Lung (tissue), 12 donors: Measurements from ENCODE around the gene PLAA. TPM values are rescaled to one million over a fixed set of nuclear protein-coding genes. Genes with fewer than 3 reads are reported as not detected.

Experiments
- ATAC-seq: fragments of 200-7000 bp; cut with Tn5 transposase; one replicate; pipeline ENCODE4 v1.9.1; 2020; ENCODE audit warnings: moderate number of reproducible peaks; ENCODE audit not compliant: insufficient read depth, low FRiP score
- DNase-seq, 3 donors: peaks; one replicate each; pipeline ENCODE4 v3.0.0-alpha.2; 2013 to 2017
- H3K27ac ChIP-seq, 2 donors: one replicate each; pipeline ENCODE4 v1.5.1; 2013; ENCODE audit warnings: mild to moderate bottlenecking in 2 of 2, moderate library complexity in 2 of 2, control low read depth in 1 of 2, inconsistent platforms in 1 of 2, low read depth in 1 of 2, low read length in 1 of 2
- H3K27me3 ChIP-seq, 3 donors: one replicate each; pipeline ENCODE4 v1.5.1; 2013; ENCODE audit warnings: low read length in 2 of 3; ENCODE audit not compliant: control insufficient read depth in 3 of 3, insufficient read depth in 3 of 3
- H3K36me3 ChIP-seq, 4 donors: one replicate each; pipeline ENCODE4 v1.5.1; 2013; ENCODE audit warnings: low read length in 4 of 4, mild to moderate bottlenecking in 1 of 4, moderate library complexity in 1 of 4; ENCODE audit not compliant: control insufficient read depth in 4 of 4, insufficient read depth in 4 of 4
- H3K4me1 ChIP-seq, 5 donors: one replicate each; pipeline ENCODE4 v1.5.1; 2013; ENCODE audit warnings: low read length in 5 of 5, mild to moderate bottlenecking in 2 of 5, moderate library complexity in 1 of 5; ENCODE audit not compliant: control insufficient read depth in 5 of 5, insufficient read depth in 5 of 5
- H3K4me3 ChIP-seq: one replicate; pipeline ENCODE4 v1.5.1; 2013; ENCODE audit warnings: mild to moderate bottlenecking, control low read depth, moderate library complexity
- H3K9ac ChIP-seq, 2 donors: one replicate each; pipeline ENCODE4 v1.5.1; 2013; ENCODE audit warnings: low read length in 2 of 2, control low read depth in 1 of 2; ENCODE audit not compliant: insufficient read depth in 1 of 2
- H3K9me3 ChIP-seq, 4 donors: one replicate each; pipeline ENCODE4 v1.5.1; 2013; ENCODE audit warnings: low read length in 3 of 4, mild to moderate bottlenecking in 1 of 4, moderate library complexity in 1 of 4; ENCODE audit not compliant: control insufficient read depth in 4 of 4, insufficient read depth in 3 of 4
- WGBS, 2 donors: extraction: QIAGEN DNeasy Blood & Tissue Kit; methylation state at CpG; one replicate each; pipeline ENCODE4 v1.1.7; 2013; 5-methylcytosine and 5-hydroxymethylcytosine counted together
- polyA plus RNA-seq, 2 donors: library from polyadenylated mRNA; stranded (reverse); fragments of 200-250 nt; gene quantifications; one replicate each; pipeline ENCODE4 v1.2.1, GENCODE V29; 2013
- total RNA-seq, 2 donors: library from RNA; depleted of rRNA in 1 of 2; stranded (reverse); fragments of >200 nt in 1 of 2; gene quantifications; one replicate each; pipeline ENCODE4 v1.2.1, GENCODE V29; 2014 to 2021
- TF ChIP-seq, protein P1 (sequence below): IDR thresholded peaks from 2 replicates; pipeline ENCODE4 v1.5.1; 2012; ENCODE audit warnings: mild to moderate bottlenecking; ENCODE audit errors: control extremely low read depth, extremely low read depth
- donor health status: control.
- donor health status: control.
- donor health status: Bipolar disorder and iron deficiency.
- donor health status: healthy.
- donor health status: DM: yes; HTN: yes; CAD: no.

PLAA gene
- total and polyA plus RNA-seq, 4 donors = 8.8 to 25.2 (median 22.0) TPM

DNA sequence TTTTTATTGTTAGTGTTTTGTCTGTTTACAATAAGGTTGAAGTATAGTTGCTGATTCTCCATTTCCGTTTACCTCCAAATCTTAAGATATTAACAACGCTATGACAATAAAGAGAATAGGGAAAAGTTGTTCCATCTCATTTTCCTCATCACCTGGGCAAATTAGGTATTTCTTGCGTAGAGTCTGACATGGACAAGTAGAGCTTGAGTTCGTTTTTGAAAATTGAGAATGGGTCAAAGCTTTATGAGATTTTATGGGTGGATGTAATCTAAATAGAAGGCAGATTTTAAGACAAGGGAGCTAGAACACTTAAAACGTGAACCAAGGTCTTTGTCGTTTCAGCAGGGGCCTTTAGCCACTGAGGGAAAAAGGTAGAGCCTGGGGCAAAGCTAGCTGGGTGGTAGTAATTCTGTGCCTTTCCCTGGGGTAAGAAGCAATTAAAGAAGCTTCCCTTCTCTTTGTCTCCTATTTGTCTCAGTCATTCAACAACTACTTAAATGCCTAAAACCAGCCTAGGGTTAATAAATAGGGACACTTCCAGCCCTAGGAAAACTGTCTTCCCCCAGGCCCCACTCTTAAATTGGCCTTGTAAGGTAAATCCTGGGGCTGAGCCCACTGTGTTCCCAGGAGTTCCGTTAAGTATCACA, 53.9 kb downstream of the PLAA start:
- Histone ChIP-seq H3K36me3 (no peaks in the 10 kb centered on the region), H3K27ac (peak overlapping the region in 1 of 2 donors; percentile 91), H3K4me1 (peaks cover 0 to 13% (median 5%) of the 10 kb centered on the region in 5 donors), H3K27me3 (no peaks in the 10 kb centered on the region), H3K4me3 (no peak overlapping the region), H3K9ac (peak overlapping the region; percentile 57 to 86), H3K9me3 (no peaks in the 10 kb centered on the region)
- TF ChIP-seq, protein P1, sequence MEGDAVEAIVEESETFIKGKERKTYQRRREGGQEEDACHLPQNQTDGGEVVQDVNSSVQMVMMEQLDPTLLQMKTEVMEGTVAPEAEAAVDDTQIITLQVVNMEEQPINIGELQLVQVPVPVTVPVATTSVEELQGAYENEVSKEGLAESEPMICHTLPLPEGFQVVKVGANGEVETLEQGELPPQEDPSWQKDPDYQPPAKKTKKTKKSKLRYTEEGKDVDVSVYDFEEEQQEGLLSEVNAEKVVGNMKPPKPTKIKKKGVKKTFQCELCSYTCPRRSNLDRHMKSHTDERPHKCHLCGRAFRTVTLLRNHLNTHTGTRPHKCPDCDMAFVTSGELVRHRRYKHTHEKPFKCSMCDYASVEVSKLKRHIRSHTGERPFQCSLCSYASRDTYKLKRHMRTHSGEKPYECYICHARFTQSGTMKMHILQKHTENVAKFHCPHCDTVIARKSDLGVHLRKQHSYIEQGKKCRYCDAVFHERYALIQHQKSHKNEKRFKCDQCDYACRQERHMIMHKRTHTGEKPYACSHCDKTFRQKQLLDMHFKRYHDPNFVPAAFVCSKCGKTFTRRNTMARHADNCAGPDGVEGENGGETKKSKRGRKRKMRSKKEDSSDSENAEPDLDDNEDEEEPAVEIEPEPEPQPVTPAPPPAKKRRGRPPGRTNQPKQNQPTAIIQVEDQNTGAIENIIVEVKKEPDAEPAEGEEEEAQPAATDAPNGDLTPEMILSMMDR = no peak
- ATAC-seq = no peak
- peak in 1 of 3 donors; percentile 1 for DNase-seq
- WGBS, 2 donors = 28 to 34% methylated on average over 7 of the region's 7 CpGs

DNA sequence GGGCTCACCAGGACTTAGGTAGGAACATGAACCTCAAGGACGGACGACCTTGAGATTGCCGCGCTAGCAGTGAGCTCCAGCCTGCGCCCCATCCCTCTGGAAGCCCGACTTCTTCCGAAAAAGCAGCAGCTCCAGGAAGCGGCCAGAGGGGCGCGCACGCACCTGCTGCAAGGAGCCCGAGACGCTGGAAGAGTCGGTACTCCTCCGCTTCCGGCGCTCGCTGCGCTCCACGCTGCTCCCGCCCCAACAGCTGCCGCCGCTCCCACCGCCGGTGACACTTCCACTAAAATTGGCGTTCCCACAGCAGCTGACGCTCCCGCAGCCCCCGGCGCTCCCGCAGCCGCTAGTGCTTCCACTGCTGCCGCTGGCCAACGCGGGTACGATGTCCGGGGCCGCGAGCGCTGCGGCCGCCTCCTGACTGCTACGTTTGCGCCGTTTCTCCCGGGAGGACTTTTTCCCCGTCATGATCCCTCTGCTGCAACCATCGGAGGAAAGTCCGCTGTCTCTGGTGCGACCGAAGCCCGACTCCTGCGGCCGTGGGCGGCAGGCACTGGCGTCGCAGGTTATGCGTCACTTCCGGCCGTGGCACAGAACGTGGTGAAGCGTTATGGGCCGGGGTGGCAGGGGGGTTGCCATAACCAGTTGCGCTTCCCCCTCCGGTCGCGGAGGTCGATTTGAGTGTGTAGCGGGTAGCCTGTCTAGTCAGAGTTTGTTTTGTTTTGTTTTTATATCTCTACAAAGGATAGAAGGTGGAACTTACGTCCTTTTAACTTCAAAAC, 54.6 kb downstream of the PLAA start, which contains the start of gene CAAP1:
Gene CAAP1, minus strand, starts transcription at position 552 of the 779 bp plus-strand sequence. Its CDS starts 87 bp downstream, at position 465.
- TF ChIP-seq, protein P1 = no peak
- DNase-seq (peak; percentile 96 to 97 (median 97)), ATAC-seq (peak; percentile 99)
- Histone ChIP-seq H3K27ac (peak within 1 kb of the TSS; percentile 91 to 98), H3K4me1 (peaks cover 0 to 13% (median 5%) of the 10 kb centered on the region in 5 donors), H3K9ac (peak within 1 kb of the TSS; percentile 86 to 88), H3K27me3 (no peaks in the 10 kb centered on the region), H3K4me3 (peak within 1 kb of the TSS; percentile 95), H3K9me3 (no peaks in the 10 kb centered on the region), H3K36me3 (no peaks in the 10 kb centered on the region)
- WGBS, 2 donors = 0% methylated on average over 69 to 70 of the region's 70 CpGs

DNA sequence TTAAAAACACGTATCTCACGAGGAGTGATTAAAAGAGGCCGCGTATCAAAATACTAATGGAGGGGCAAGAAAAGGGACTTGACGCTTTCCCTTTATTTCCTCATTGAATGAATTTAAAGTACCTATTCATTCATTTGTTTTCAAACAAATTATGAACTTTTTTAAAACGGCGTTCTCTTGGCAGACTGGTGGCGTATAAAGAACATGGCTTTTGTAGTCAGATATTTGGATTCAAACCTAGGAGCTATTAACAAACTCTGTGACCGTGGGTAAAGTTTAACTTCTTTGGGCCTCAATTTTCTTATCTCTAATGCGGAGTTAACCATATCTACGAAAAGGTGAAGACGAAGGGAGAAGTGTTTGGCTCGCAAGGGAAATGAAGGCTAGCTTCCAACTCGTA, 55.3 kb downstream of the PLAA start:
- Histone ChIP-seq H3K4me1 (peaks cover 0 to 13% (median 5%) of the 10 kb centered on the region in 5 donors), H3K27ac (peak overlapping the region; percentile 91 to 98), H3K4me3 (peak overlapping the region; percentile 95), H3K9ac (peak overlapping the region; percentile 86 to 88), H3K27me3 (no peaks in the 10 kb centered on the region), H3K9me3 (no peaks in the 10 kb centered on the region), H3K36me3 (no peaks in the 10 kb centered on the region)
- WGBS, 2 donors = 0 to 1% methylated on average over 14 of the region's 14 CpGs
- ATAC-seq (no peak), DNase-seq (peak in 1 of 3 donors; percentile 7)
- TF ChIP-seq, protein P1 = no peak
